ENCODE data around the gene MFAP2. TPM values are rescaled to one million over a fixed set of nuclear protein-coding genes. Genes with fewer than 3 reads are reported as not detected.

MFAP2 gene
- total RNA-seq, 1 experiment from 2014 or later, result 150 TPM

GRCh38 chr1:16981269-16981849 lies 939 bp upstream of the MFAP2 start:
- DNase-seq (ENCODE audit: low read depth), result peak; percentile 96

- DNase-seq (ENCODE audit: low read depth), result peak; percentile 67
These were observed 719 bp downstream of the MFAP2 start for GRCh38 chr1:16979475-16980327.

- peak; percentile 84 for DNase-seq (ENCODE audit: low read depth)
These were observed 1.6 kb downstream of the MFAP2 start for GRCh38 chr1:16978567-16979474.

DNA sequence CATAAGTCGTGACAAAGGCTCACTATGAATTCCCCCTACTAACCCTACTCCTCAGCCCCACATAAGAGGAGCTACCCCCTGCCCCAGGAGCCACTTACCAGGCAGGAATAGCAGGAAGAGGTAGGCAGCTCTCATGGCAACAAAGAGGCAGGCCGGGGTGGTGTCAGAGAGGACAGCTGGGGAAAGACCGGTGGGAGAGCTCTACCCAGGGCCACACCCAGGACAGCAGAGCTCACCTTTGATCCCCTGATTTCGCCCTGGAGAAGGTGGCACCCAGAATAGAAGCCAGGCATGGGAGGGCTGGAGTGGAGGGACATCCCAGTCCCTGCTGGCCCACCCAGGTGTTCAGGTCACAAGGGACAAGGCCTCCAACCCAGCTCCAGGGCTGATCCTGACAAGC lies 2.3 kb downstream of the MFAP2 start:
- DNase-seq (ENCODE audit: low read depth), result no peak

DNA sequence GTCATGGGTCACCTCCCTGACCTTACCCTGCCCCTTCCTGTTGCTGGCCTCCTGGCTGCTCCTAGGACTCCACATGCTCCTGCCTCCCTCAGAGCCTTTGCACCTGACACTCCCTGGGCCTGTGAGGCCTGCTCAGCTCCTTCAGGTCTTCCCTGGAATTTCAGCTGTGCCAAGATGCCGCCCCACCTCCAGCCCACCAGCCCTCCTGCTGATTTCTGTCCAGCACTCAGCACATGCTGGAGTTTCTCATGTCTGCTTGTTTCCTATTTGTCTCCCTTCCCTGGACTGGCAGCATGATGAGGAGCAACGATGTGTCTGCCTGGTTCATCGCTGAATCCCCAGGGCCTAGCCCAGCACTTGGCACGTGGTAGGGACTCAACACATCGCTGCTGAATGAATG lies 3.0 kb downstream of the MFAP2 start:
- DNase-seq (ENCODE audit: low read depth), result no peak

DNA sequence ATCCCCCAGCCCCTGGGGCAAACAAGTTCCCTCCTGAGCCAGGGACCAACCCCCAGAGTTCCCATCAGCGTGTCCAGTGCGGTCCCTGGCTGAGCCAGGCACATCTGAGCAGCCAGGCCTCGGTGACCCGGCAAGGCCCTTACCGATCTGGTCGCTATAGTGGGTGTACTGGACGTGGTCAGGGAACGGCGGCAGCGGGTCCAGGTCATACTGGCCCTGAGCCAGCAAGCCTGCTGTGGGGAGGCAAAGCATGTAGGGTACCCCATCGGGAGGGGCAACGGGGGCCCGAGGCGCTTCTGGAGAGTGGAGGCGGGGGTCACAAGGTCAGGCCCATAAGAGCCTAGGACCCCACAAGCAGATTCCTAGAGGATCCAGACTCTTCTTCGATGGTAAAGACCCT lies 3.5 kb downstream of the MFAP2 start:
- no peak for DNase-seq (ENCODE audit: low read depth)

- no peak for DNase-seq (ENCODE audit: low read depth)
These were observed 4.6 kb downstream of the MFAP2 start for GRCh38 chr1:16975838-16976237.

GRCh38 chr1:16975211-16975610 lies 5.2 kb downstream of the MFAP2 start:
- DNase-seq (ENCODE audit: low read depth), result no peak

DNA sequence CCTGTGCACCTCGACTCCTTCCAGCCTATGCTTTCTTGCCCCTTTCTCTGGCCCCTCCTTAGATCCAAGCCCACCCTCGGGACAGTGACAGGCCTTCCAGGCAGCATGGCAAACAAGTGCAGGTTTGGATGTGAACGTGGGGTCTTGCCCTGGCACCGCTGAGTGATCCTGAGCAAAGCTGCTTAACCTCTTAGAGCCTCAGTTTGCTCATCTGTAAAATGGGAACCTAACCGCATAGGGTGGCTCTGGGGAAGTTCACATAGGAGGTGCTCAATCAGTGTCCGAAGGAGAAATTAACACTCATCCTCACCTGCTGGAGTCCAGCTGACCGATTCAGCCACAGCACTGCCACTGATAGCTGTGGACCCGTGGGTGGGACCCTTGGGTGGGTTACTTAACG lies 7.2 kb downstream of the MFAP2 start:
- no peak for DNase-seq (ENCODE audit: low read depth)

GRCh38 chr1:16972189-16972895 lies 8.1 kb downstream of the MFAP2 start:
- no peak for DNase-seq (ENCODE audit: low read depth)

- DNase-seq (ENCODE audit: low read depth), result peak; percentile 64
These were observed 8.9 kb downstream of the MFAP2 start for GRCh38 chr1:16971341-16972188.

DNA sequence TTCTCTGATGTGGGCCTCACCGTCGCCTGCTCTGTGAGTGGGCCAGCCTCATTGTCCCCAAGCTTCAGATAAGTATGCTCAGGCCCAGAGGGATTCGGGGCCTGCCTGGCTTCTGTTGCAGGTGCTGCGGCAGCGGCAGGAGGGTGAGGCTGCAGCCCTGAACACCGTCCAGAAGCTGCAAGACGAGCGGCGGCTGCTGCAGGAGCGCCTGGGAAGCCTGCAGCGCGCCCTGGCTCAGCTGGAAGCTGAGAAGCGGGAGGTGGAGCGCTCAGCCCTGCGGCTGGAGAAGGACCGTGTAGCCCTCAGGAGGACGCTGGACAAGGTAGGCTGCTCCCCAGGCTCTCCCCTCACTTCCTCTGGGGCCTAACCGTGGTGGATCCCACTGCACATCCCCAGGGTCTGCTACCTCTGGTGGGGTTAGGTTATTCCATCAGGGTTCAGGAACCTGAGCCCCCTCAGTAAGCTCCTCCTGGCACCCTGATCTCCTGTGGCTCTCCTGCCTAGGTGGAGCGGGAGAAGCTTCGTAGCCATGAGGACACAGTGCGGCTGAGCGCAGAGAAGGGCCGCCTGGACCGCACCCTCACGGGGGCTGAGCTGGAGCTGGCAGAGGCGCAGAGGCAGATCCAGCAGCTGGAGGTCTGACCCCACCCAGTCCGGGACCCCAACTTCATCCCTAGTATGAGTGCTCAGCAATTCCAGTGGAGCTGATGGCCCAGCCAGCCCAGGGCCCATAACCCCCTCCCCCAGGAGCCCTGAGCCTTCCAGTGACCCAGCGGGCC lies 10.1 kb downstream of the MFAP2 start:
- no peak for DNase-seq (ENCODE audit: low read depth)

GRCh38 chr1:16969651-16970050 lies 10.8 kb downstream of the MFAP2 start:
- DNase-seq (ENCODE audit: low read depth), result no peak

GRCh38 chr1:16969057-16969611 lies 11.3 kb downstream of the MFAP2 start:
- DNase-seq (ENCODE audit: low read depth), result no peak

GRCh38 chr1:16968372-16968771 lies 12.0 kb downstream of the MFAP2 start:
- DNase-seq (ENCODE audit: low read depth), result no peak

DNA sequence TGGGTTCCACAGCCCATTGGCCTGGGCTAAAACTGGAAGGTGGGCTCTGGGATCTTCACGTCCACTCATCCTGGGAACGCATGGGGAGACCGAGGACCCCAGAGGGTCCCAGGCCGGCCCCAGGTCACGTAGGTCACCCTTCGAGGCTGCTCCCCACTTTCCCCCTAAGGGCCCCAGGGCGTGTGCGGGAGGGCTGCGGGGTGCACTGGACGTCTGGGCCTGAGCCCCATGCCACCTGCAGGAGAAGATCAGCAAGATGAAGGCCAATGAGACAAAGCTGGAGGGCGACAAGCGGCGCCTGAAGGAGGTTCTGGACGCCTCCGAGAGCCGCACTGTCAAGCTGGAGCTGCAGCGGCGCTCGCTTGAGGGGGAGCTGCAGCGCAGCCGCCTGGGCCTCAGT lies 12.5 kb downstream of the MFAP2 start:
- DNase-seq (ENCODE audit: low read depth), result no peak

DNA sequence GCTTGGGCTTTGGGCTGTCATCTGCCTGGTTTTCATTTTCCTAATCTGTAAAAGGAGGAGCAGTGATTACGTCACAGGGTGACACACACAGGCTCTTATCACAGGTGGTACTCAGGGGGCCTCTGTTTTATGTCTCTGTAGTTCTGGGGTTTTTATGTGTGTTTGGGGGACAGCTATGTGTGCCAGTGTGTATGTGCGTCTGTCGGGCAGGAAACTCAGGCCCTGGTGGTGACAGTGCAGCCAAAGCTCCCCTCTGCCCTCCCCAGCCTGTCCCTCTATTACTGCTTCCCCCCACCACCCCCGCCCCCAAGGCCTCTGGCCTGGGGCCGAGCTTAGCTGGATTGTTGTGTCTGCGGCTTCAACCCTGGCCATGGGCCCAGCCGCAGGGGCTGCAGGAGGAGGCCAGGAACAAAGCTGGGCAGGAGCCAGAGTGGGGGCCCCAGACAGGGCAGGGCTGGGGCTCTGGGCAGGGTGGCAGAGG lies 13.3 kb downstream of the MFAP2 start:
- peak; percentile 97 for DNase-seq (ENCODE audit: low read depth)

- DNase-seq (ENCODE audit: low read depth), result no peak
These were observed 14.1 kb downstream of the MFAP2 start for GRCh38 chr1:16966282-16966681.

- no peak for DNase-seq (ENCODE audit: low read depth)
These were observed 14.8 kb downstream of the MFAP2 start for GRCh38 chr1:16965486-16966067.

Measured in Daoy (cell line).